HUDEP-2 (cell line): Measurements from ENCODE around the gene KIAA1614.
A peak's percentile ranks its signal among the peaks of the same experiment; 100 is the strongest.

ENCODE experiments used
- DNase-seq, 76 experiments: peaks; one replicate each; lab custom pipeline; 2025; ENCODE audit not compliant: unreplicated experiment in 76 of 76; lab: John Stamatoyannopoulos, UW

The KIAA1614 gene

DNA sequence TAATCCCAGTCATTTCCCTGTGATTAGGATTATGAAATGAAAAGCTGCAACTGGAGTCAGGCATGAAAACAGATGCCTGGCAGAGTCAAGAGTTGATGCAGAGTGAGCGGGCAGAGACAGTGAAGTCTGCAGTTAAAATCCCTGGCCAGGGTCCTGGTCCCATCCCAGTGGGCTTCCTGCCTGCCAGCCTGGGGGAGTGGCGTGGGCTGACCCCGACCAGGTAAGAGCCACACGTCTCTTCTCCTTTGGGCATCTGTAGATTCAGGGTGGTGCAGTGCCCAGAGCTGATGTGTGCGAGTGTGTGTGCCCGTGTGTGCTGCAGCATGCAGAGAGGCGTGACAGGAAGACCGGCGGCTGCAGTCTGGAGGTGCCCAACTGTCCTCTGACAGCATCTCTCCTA is 6.2 kb upstream of the KIAA1614 start:
- DNase-seq: no peak

DNA sequence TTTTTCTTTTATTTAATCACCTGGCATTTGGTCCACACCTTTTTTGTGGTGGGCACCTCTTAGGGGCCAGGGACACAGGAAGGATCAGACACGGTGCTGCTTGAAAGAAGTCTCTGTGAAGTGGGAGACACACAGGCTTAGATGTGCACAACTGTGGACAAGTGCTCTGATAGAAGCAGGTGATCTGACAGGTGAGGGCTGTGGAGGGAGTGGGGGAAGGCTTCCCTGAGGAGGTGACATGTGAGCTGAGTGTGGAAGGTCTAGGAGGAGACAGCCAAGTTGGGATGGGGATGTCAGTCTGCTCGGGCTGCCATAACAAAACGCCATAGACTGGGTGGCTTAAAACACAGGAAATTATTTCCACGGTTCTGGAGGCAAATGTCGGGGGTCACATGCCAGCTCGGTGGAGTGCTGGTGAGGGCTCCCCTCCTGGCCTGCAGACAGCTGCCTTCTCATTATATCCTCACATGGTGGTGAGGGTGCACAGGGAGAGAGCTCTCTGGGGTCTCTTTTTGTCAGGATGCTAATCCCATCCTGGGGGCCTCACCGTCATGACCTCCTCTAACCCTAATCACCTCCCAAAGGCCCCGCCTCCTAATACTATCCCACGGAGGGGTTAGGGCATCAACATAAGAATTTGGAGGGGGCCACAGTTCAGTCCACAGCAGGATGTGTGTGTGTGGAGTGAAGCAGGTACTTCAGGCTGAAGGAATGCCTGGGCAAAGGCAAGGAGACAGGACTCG is 5.2 kb upstream of the KIAA1614 start:
- DNase-seq: no peak

DNA sequence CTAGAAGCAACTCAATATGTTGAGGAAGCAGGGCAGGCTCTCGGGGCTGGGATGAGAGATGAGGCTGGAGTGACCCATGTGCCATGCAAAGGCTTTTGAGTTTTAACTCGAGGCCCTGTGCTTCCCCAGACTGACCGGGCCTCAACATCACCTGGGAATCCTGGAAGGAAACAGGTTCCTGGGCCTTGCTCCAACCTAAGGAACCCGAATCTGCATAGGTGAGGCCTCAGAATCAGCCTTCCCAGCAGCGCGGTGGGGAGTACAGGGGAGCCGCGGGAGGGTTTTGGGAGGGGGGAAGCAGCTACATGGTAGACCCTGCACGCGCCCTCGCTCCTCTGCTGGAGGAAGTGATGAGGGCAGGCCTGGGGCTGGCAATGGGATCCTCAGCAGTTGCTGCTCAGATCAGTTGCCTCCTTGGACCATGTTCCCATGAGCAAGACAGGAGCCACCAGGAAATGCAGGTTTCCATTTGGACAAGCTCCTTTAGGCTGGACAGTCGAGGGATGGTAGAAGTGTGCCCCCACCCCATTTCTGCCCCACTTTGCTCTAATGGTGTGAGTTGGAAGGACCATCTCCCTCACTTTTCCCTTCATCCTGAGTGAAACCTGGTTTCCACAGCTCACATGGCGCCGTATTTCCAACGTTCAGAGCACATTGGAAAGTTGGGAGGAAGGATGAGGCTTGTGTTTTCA is 4.5 kb upstream of the KIAA1614 start:
- DNase-seq: no peak

DNA sequence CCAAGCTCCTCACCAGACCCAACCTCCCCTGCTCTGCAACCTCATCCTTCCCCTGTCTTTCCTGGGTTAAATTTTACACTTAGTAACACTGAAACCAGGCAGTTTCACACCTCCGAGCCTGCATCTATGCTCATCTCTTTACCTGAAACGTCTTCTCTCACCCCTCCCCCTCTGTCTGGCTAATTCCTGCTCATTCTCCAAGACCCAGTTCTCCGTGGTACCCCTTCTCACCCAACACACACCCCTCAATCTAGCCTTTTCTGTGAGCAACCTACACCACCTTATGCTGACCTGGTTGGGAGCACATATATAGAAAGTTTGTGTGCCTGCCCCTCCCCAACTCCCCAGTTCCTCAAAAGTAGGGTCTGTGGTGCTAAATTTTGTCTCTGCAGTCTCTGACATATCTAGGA is 3.7 kb upstream of the KIAA1614 start:
- DNase-seq: no peak

DNA sequence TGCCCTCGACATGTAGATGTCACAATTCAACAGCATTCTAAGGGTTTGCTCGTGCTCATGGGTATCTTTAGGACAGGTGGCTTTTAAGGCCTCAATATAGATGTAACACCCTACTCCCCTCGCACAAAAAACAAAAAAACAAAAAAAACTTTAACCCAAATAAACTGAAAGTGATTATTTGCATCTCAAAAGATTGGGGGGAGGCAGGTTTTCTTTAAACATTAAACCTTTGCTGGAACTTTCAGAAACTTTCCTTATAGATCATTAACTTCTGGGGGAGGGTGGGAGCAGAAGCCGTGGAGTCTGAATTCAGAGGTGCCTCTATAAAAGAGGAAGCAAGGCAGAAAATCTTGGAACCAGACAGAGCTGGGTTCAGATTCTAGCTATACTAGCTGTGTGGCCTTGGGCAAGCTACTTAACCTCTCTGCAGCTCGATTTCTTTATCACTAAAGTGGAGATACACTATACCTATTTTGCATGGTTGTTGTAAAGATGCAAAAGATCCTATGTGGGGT is 3.2 kb upstream of the KIAA1614 start:
- DNase-seq: no peak

DNA sequence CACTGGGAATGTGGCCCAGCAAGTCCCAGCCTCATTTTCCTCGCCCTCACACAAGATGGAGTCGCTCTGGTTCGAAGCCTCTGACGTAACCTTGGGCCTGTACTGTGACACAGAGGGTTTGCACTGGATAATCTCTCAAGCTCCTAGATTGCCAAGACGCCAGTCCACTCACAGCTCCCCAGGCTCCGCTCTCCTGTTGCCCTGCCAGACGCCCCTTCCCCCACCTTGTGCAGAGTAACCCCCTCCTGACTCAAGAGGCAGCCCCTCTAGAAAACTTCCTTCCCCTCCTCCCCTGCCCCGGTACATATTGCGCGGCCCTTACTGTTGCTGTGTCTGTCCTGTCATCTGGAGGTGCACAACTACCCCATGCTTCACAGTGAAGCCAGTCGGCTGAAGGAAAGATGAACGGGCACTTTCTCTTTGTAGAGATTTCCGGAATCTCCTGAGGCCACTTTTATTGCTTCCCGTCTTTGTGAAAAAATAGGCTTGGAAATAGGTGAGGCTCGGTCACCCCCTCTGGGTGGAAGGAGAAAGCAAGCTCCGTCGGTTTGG is 981 bp upstream of the KIAA1614 start:
- DNase-seq: no peak

DNA sequence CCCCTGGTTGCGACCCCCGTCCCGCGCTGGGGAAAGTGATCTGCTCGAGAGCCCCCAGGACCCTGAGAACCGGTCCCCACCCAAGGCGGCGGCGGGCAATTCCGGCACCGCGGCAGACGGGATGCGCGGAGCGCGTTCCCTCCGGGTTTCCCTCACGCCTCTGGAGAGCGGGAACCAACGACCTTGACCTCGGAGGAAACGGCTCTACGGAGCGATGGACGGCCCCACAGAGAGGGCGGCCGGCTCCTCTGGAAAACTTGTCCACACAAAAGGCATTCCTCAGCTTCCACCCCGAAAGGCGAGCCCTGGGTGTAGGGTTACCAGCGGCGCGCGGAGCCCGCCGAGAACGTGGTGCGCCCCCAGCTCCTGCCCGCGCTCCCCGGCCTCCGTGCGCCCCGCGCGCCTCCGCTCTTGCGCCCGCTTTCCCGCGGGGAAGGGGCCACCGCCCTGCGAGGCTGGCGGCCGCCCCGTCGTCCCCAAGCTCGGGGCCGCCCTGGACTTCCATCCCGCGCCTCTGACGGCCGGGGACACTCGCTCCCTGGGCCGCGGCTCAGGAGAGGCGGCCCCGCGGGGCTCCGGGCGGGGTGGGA is 391 bp upstream of the KIAA1614 start:
- no peak for DNase-seq

DNA sequence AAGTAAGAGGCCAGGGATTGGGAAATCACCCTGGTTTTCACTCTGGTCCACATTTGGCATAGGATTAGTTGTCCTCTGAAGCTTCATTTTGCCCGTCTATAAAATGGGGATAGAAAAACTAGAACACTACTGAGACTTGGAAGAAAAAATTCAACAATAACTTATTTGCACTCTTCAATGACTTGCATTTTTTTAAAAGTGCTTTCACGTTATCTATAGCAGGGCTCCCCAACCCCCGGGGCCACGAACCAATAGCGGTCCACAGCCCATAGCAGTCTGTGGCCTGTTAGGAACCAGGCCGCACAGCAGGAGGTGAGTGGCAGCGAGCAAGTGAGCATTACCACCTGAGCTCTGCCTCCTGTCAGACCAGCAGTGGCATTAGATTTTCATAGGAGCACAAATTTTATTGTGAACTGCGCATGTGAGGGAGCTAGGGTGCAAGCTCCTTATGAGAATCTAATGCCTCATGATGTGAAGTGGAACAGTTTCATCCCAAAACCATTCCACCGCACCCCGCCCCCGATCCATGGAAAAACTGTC is 2.8 kb downstream of the KIAA1614 start:
- DNase-seq: no peak

DNA sequence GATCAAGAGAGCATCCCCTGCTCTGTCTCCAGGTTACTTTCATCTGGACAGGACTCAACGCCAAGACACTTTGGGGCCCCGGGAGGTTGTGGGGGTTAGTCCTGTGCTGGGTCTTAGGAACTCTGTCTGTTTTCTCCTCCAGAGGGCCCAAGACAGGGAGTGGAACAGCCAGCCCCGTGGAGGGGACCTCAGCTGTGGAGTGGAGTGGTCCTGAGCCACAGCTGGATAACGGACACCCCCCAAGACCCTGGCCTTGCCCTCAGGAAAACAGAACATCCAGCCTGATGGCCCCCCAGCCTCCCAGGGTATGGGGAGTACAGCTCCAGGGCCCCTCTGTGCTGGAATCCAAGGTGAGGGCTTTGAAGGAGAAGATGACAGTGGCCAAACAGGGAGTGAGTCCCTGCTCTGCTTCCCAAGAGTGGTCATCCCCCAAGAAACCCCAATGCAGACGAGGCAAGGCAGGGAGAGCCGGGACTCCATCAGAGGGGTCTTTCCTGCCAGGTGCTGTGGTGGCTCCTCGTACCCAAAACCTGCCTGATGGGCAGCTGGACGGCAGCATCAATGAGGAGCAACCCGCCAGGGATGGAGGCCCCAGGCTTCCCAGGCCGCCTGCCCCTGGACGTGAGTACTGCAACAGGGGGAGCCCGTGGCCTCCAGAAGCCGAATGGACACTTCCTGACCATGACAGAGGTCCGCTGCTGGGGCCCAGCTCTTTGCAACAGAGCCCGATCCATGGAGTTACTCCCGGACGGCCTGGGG is 3.5 kb downstream of the KIAA1614 start:
- DNase-seq: no peak

DNA sequence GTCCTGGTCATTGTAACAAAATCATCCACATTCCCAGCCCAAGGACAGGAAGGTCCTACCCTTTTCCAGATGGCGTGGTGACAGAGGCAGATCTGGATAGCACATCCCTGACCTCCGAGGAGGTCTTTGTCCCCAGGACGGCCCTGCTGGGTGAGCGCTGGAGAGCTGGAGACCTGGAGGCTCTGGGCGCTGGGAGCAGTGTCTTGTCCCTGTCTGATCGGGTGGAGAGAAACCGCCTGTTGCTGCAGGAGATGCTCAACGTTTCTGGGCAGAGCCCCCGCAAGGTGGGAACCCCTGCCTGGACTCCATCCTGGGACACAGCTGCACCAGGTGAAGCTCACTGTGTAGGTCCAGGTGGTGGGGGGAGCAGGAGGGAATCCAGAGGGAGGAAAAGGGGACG is 4.1 kb downstream of the KIAA1614 start:
- no peak for DNase-seq

DNA sequence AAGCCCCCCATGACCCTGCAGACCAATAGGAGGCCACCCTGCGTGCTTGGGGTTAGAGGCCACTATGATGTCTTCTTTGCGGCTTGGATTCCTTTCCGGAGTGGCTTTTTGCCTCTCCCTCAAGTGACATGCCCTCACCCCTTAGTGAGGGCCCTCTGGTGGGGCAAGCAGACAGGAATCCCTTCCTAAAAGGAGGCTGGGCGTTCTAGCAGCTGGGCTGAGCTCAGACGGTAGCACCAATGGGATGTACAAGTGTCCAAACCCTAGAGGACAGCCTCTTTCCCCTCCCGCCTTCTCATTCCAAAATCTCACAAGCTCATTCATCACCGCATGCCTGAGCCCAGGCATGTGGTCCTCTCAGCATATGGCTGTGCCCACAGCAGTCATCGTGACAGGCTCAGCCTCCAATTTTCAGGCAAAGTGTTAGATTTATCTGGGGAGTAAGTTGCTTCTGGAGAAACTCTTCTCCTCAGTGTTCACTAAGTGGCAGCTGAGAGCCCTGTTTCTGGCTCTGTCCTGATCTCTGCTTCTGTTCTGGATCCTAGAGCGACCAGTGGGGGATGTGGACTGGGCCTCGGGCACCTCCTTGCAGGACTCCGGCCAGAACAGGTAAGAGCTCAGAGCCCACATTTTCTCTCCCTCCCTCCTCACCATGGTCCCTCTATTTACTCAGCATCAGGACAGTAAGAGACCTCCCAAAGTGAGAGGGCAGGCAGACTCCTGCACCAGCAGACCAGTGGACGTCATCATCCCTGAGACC is 4.8 kb downstream of the KIAA1614 start:
- DNase-seq: peak in 4 of 76 experiments; percentile 4 to 22 (median 10)

DNA sequence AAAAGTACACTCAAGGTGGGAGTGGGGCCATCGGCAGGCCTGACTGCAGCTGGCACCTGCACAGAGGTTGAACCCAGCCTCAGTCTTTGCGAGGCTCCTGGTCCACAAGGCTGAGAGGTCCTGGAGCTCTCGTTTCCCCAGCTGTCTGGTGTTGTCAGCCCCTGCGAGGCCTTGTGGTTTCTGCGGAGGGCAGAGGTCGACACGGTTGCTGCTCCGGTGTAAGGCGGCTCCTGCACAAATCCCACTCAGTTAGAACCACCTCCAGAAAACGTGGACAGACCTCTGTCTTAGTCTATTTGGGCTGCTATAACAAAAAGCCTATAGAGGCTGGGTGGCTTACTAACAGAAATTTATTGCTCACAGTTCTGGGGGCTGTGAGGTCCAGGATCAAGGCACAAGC is 5.8 kb downstream of the KIAA1614 start:
- no peak for DNase-seq

DNA sequence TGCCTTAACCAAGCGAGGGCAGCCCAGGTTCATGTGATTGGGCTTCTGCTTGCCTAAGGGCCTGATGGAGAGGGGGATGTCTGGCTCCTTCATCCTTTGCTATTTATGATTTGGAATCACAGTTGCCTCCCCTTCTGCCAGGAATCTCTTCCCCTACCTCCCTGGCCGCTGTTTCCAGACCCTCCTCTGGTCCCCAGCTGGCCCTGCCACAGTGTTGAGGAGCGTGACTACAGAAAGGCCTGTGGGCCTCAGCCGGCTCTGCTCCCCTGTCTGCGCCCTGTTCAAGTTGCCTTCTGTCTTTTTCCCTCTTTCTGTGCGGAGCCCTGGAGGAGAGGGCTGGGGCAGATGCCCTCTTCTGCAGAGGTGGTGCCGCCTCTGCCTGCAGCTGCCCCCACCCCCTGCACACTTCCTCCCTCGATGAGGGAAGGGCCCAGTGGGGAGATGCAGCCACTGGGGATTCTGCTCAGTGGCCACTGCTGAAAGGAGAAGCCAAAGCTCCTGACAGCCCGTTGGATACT is 6.5 kb downstream of the KIAA1614 start:
- no peak for DNase-seq

DNA sequence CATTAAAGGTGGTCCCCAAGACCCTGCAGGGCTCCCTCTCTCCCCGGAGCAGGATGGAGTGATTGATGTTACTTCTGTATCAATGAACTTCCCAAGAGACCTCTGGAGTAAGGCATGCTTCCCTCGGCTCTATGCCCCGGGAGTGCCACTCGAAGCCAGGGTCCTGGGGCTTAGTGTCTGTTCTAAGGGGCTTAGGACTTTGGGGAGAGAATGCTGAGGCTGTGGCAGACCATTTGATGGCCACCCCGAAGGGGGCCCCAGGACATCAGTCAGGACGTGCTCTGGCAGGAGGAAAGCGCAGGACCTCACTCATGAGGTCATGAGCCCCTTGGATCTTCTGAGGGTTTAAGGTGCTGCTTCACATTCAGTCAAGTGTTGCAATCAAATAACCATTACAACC is 7.5 kb downstream of the KIAA1614 start:
- no peak for DNase-seq

DNA sequence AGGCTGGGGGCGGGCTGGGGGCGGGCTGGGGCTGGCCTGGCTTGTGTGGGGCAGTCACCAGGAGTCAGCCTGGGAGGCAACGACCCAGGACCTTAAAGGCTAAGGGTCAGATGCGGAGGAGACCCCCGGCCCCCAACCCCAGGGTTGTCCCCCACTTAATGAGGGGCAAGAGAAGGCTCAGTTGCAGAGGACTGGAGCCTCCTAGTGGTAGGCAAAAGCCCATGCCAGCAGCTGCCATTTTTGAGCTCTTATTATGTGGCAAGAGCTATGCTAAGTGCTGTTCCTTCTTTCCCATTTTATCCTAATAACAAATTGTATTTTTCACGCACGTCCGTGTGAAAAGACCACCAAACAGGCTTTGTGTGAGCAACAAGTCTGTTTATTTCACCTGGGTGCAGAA is 8.0 kb downstream of the KIAA1614 start:
- no peak for DNase-seq

DNA sequence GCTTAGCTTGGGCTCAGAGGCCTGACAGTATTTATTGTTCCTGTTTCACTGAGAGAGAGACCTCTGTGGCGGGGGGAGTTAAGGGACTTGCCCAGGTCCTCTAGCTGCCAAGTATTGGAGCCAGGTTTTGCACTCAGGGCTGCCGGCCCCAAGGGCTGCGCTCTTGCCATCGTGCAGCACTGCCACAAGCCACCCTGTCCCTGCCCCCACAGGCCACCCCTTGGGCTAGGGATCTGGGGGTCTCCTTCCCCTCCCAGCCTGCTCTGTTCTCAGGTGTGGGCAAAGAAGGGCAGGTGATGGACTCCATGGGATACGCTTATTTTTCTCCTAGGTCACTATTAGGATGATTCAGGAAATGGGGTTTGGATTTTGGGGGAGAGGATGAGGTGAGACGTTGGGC is 8.7 kb downstream of the KIAA1614 start:
- DNase-seq: no peak

DNA sequence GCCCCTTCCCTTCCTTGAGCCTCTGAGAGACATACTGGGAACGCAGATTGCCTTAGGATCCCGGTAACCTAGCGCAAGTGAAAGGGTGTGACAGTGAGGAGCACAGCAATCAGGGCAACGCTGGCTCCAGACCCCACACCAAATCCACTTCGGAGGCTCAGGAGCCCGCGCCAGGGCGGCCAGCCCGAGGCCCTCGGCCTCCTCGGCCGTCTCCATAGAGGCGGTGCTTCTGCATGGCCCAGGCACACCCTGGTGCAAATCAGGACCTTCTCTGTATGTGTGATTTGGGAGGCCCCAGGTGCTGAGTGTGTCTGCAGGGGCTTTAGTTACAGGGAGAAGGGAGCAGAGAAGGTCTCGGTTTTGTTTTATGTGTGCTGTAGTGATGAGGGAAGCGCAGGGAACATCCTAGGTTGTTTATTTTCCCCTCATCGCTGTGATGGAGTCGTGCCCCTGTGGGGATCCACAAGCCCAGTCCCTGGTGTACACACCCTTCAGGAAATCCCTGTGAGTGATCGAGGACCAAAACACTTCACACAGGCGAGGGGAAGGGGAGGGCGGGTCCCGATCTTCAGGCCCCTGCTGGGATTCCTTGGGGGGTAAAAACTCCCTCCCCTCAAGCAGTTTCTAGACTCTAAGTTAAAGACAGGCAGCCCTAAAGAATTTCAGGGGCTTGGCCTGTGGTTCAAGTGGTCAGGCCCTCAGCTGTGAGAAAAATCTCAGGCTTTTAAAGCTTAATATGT is 9.4 kb downstream of the KIAA1614 start:
- no peak for DNase-seq

DNA sequence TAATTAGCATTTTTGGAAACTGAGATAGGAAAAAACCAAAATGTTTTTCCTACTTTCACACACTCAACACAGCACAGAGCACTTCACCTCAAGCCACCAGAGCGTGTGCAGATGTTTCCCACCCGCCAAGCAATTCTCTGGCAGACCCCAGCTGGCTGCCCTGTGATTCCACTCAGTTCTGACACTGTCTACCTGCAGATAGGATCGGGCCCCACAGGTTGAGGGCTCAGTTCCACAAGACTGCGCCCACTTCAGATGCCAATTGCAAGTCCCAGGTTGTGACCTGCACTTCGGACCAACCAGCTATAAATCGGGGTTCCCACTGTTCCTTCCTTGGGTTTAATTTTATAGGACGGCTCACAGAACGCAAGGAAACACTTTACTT is 9.9 kb downstream of the KIAA1614 start:
- DNase-seq: no peak
